ENCODE data around the gene GRHPR.
A peak's percentile ranks its signal among the peaks of the same experiment; 100 is the strongest.

The GRHPR gene

GRCh38 chr9:37398464-37399025, 24.0 kb upstream of the GRHPR start:
- DNase-seq (ENCODE audit: extremely low read depth in 1 of 2, low read depth in 1 of 2): no peak

GRCh38 chr9:37399336-37399735, 23.2 kb upstream of the GRHPR start:
- DNase-seq (ENCODE audit: extremely low read depth in 1 of 2, low read depth in 1 of 2): no peak

- DNase-seq (ENCODE audit: extremely low read depth in 1 of 2, low read depth in 1 of 2): no peak
Measured at GRCh38 chr9:37404590-37404989, 17.9 kb upstream of the GRHPR start.

- no peak for DNase-seq (ENCODE audit: extremely low read depth in 1 of 2, low read depth in 1 of 2)
Measured at GRCh38 chr9:37405350-37405749, 17.1 kb upstream of the GRHPR start.

- DNase-seq (ENCODE audit: extremely low read depth in 1 of 2, low read depth in 1 of 2): no peak
Measured at GRCh38 chr9:37405764-37406380, 16.6 kb upstream of the GRHPR start.

- no peak for DNase-seq (ENCODE audit: extremely low read depth in 1 of 2, low read depth in 1 of 2)
Measured at GRCh38 chr9:37406603-37407401, 15.7 kb upstream of the GRHPR start.

GRCh38 chr9:37407468-37407867, 15.0 kb upstream of the GRHPR start:
- no peak for DNase-seq (ENCODE audit: extremely low read depth in 1 of 2, low read depth in 1 of 2)

GRCh38 chr9:37408933-37409710, 13.4 kb upstream of the GRHPR start:
- DNase-seq (ENCODE audit: extremely low read depth in 1 of 2, low read depth in 1 of 2): peak; percentile 14 to 22

GRCh38 chr9:37410354-37410861, 12.1 kb upstream of the GRHPR start:
- DNase-seq (ENCODE audit: extremely low read depth in 1 of 2, low read depth in 1 of 2): no peak

GRCh38 chr9:37410969-37411785, 11.3 kb upstream of the GRHPR start:
- no peak for DNase-seq (ENCODE audit: extremely low read depth in 1 of 2, low read depth in 1 of 2)

GRCh38 chr9:37412431-37413151, 9.9 kb upstream of the GRHPR start:
- no peak for DNase-seq (ENCODE audit: extremely low read depth in 1 of 2, low read depth in 1 of 2)

GRCh38 chr9:37413311-37413710, 9.2 kb upstream of the GRHPR start:
- no peak for DNase-seq (ENCODE audit: extremely low read depth in 1 of 2, low read depth in 1 of 2)

GRCh38 chr9:37414503-37414943, 8.0 kb upstream of the GRHPR start:
- DNase-seq (ENCODE audit: extremely low read depth in 1 of 2, low read depth in 1 of 2): no peak

GRCh38 chr9:37415011-37415719, 7.3 kb upstream of the GRHPR start:
- DNase-seq (ENCODE audit: extremely low read depth in 1 of 2, low read depth in 1 of 2): peak; percentile 45 to 54

GRCh38 chr9:37417252-37417803, 5.2 kb upstream of the GRHPR start:
- no peak for DNase-seq (ENCODE audit: extremely low read depth in 1 of 2, low read depth in 1 of 2)

- DNase-seq (ENCODE audit: extremely low read depth in 1 of 2, low read depth in 1 of 2): no peak
Measured at GRCh38 chr9:37417857-37418618, 4.5 kb upstream of the GRHPR start.

GRCh38 chr9:37419204-37419603, 3.3 kb upstream of the GRHPR start:
- no peak for DNase-seq (ENCODE audit: extremely low read depth in 1 of 2, low read depth in 1 of 2)

Measured in activated CD8-positive, alpha-beta memory T cell treated with anti-CD3 and anti-CD28 coated beads for 1 hour (primary cell).